ENCODE measurements around the gene ATP6V1F. TPM values are rescaled to one million over a fixed set of nuclear protein-coding genes. Genes with fewer than 3 reads are reported as not detected.

The ATP6V1F gene
- total RNA-seq, 1 experiment from 2014 or later: 149 TPM

- RAD21 ChIA-PET (ENCODE audit: low non-redundant PET in 1 of 2, low total read pairs in 2 of 2, uncharacterized antibody in 2 of 2, unreplicated experiment in 2 of 2): interaction anchor here in 1 of 2 experiments (0.6 to 1.8 kb wide), 2 partner anchors 9 to 457 kb away, joined by 3 to 4 read pairs; no protein-coding TSS in a partner anchor
- no TSS peak for BruUV-seq (replicated peaks)
- TF ChIP-seq POLR2A (IDR thresholded peaks at IDR 0.05; ENCODE audit: borderline replicate concordance, extremely low read depth, insufficient read depth, insufficient read length) (no peak), FOSL1 (IDR thresholded peaks at IDR 0.05; ENCODE audit: low read depth) (no peak), RAD21 (IDR thresholded peaks at IDR 0.05; ENCODE audit: low read depth) (no peak), YY1 (IDR thresholded peaks at IDR 0.05; ENCODE audit: extremely low read depth, insufficient replicate concordance, low read depth, low read length) (peak; percentile 65), CTCF (IDR thresholded peaks at IDR 0.05 in 2 of 3, conservative IDR thresholded peaks at IDR 0.05 in 1 of 3; ENCODE audit: borderline replicate concordance in 1 of 3, insufficient read depth in 1 of 3, low read depth in 2 of 3, low read length in 2 of 3) (peak in 2 of 3 experiments; percentile 83 to 97; a peak in 4 of 6 replicates), ZFX (IDR thresholded peaks at IDR 0.05) (peak; percentile 26; the same call in 1 of the 2 replicates)
Observed at GRCh38 chr7:128883622-128884448, 21.2 kb downstream of the ATP6V1F start.

More at GRCh38 chr7:128883622-128884448, 21.2 kb downstream of the ATP6V1F start:
- ATAC-seq (peak; percentile 71), DNase-seq (ENCODE audit: low read depth, low spot score) (peak; percentile 58)
- H3K9ac ChIP-seq (ENCODE audit: low read length): no peak overlapping the region
- no peaks in the 10 kb centered on the region for H3K27me3 ChIP-seq (ENCODE audit: insufficient read depth, low read length)
- H3K4me2 ChIP-seq (ENCODE audit: low read length): no peak overlapping the region
- H3K9me2 ChIP-seq (ENCODE audit: insufficient read depth): no peaks in the 10 kb centered on the region
- no peak overlapping the region for H2AFZ ChIP-seq (ENCODE audit: low read depth, low read length, poor library complexity, severe bottlenecking)
- no peaks in the 10 kb centered on the region for H3K9me3 ChIP-seq (ENCODE audit: control insufficient read depth in 1 of 2, insufficient read depth in 1 of 2, low read depth in 1 of 2, low read length in 2 of 2)
- CTCF ChIA-PET: interaction anchor here (0.8 to 1.4 kb wide), 16 partner anchors 9 to 457 kb away, joined by 3 to 10 read pairs (median 4); partner anchors contain the start of genes ATP6V1F and CCDC136
- H3K27ac ChIP-seq (ENCODE audit: low read depth, low read length): no peak overlapping the region
- intact Hi-C loops (cut with micrococcal nuclease): loop anchor here (1.0 to 5.0 kb wide), 3 partner anchors 90 to 457 kb away; no protein-coding TSS in a partner anchor
- no peaks in the 10 kb centered on the region for H4K20me1 ChIP-seq (ENCODE audit: insufficient read depth)
- POLR2A ChIA-PET: no interaction called here
- H3K79me2 ChIP-seq (ENCODE audit: insufficient read depth, low read length): no peaks in the 10 kb centered on the region
- H3K36me3 ChIP-seq (ENCODE audit: control insufficient read depth in 1 of 2, insufficient read depth in 2 of 2, low read length in 2 of 2): no peaks in the 10 kb centered on the region
- H3K4me1 ChIP-seq (ENCODE audit: control insufficient read depth in 1 of 2, insufficient read depth in 2 of 2, low read length in 2 of 2): peaks cover 0 to 15% of the 10 kb centered on the region in 2 experiments; a peak in 2 of 4 replicates
- no peak overlapping the region for H3K4me3 ChIP-seq (replicated peaks in 1 of 2; ENCODE audit: low read depth in 1 of 2, low read length in 2 of 2)
